Upper lobe of left lung (tissue), 4 donors: Measurements from ENCODE around the gene NINJ1.

Source experiments
- CTCF ChIP-seq, 6 experiments: fragments of 450-650 bp in 4 of 6; fragments of 200-600 bp in 2 of 6; sonication (generic) in 2 of 6; IDR thresholded peaks; one replicate each; pipeline ENCODE4 v1.5.1; 2016 to 2019; ENCODE audit warnings: antibody characterized with exemption in 6 of 6
- EP300 ChIP-seq, 4 donors: sonication (generic); formaldehyde crosslinking; IDR thresholded peaks; one replicate each; pipeline ENCODE4 v1.5.1; 2017; ENCODE audit warnings: antibody characterized with exemption in 4 of 4, control low read depth in 2 of 4
- POLR2A ChIP-seq, 4 donors: fragments of 450-650 bp; IDR thresholded peaks; one replicate each; pipeline ENCODE4 v1.5.1; 2016 to 2017; ENCODE audit warnings: antibody characterized with exemption in 4 of 4, mild to moderate bottlenecking in 2 of 4

DNA sequence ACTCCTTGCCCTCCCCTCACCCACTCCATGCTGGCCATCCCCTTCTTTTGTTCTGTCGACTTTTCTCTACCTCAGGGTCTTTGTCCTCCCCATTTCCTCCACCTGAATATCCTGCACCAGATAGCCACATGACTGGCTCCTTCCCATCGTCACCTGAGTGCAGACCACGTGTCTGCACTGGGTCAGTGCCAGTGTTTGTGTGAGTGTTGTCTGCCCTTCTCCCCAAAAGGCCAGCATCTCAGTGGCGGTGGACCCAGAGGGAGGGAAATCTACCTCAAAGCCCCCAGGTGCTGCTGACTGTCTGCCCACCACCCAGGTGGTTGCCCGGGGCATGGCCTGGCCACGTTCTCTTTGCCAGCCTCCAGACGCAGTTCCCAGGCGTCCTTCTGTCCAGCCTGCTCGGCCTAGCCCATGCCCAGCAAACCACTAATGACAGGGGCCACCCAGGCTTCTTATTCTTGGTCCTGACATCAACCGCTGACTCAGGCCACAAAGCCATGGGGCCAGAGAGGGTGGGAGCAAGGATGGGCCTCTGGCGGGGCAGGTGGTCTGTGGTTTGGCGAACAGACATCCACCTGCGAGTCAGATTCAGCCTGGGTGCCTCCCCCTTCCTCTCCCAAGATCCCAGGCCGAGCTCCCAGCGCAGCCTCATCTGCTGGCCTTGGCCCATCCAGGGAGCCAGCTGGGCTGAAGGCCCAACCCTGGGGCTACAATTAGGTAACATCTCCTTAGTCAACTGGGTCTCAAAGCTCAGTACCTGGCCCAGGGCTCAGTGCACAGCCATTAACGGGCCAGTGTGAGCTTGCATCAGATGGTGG is 5.5 kb upstream of the NINJ1 start:
- TF ChIP-seq CTCF (IDR thresholded peaks at IDR 0.05) (no peak), POLR2A (IDR thresholded peaks at IDR 0.05) (no peak), EP300 (IDR thresholded peaks at IDR 0.05) (no peak)
